Peyer's patch (tissue), 4 donors: ENCODE data around the gene HSPB6. TPM values are rescaled to one million over a fixed set of nuclear protein-coding genes. Genes with fewer than 3 reads are reported as not detected.

Experiments used
- DNase-seq, 3 donors: peaks; one replicate each; pipeline ENCODE4 v3.0.0-alpha.2; 2017 to 2019
- H3K27ac ChIP-seq, 4 donors: fragments of 200-600 bp; sonication (generic); one replicate each; pipeline ENCODE4 v1.5.1; 2016 to 2019
- H3K27me3 ChIP-seq, 2 donors: fragments of 200-600 bp; sonication (generic); one replicate each; pipeline ENCODE4 v1.5.1; 2019
- H3K36me3 ChIP-seq, 3 donors: fragments of 200-600 bp; sonication (generic); one replicate each; pipeline ENCODE4 v1.5.1; 2016 to 2019
- H3K4me1 ChIP-seq, 4 donors: fragments of 200-600 bp; sonication (generic); one replicate each; pipeline ENCODE4 v1.5.1; 2016 to 2019
- H3K4me3 ChIP-seq, 4 donors: fragments of 200-600 bp; sonication (generic); 1 replicate in 3 of 4; 2 replicates in 1 of 4; pipeline ENCODE4 v1.5.1; 2016 to 2019; ENCODE audit warnings: mild to moderate bottlenecking in 1 of 4
- H3K9me3 ChIP-seq, 4 donors: fragments of 200-600 bp; sonication (generic); one replicate each; pipeline ENCODE4 v1.5.1; 2016 to 2019; ENCODE audit warnings: mild to moderate bottlenecking in 1 of 4
- CTCF ChIP-seq, 6 experiments: fragments of 450-650 bp in 4 of 6; fragments of 200-600 bp in 2 of 6; sonication (generic) in 1 of 6; IDR thresholded peaks; one replicate each; pipeline ENCODE4 v1.5.1; 2017 to 2019; ENCODE audit warnings: antibody characterized with exemption in 6 of 6, mild to moderate bottlenecking in 3 of 6, moderate library complexity in 1 of 6
- POLR2A ChIP-seq, 2 donors: fragments of 450-650 bp; IDR thresholded peaks; one replicate each; pipeline ENCODE4 v1.5.1; 2017; ENCODE audit warnings: antibody characterized with exemption in 2 of 2, mild to moderate bottlenecking in 2 of 2, moderate library complexity in 2 of 2
- total RNA-seq, 4 donors: library from RNA; depleted of rRNA; stranded (reverse); fragments of >200 nt; gene quantifications; one replicate each; pipeline ENCODE4 v1.1.0, GENCODE V29; 2016

The HSPB6 gene
- total RNA-seq, 4 donors from 2014 or later: 9.2 to 19.8 (median 13.6) TPM

- Histone ChIP-seq H3K4me3 (peak overlapping the region in 2 of 4 donors; percentile 12 to 40), H3K27me3 (no peaks in the 10 kb centered on the region), H3K27ac (peak overlapping the region in 2 of 4 donors; percentile 69 to 93), H3K4me1 (peaks cover 0 to 15% (median 9%) of the 10 kb centered on the region in 4 donors), H3K9me3 (no peaks in the 10 kb centered on the region), H3K36me3 (no peaks in the 10 kb centered on the region)
- DNase-seq: no peak
- TF ChIP-seq POLR2A (IDR thresholded peaks at IDR 0.05) (no peak), CTCF (IDR thresholded peaks at IDR 0.05) (no peak)
Observed at GRCh38 chr19:35713506-35713850, 43.4 kb downstream of the HSPB6 start.

DNA sequence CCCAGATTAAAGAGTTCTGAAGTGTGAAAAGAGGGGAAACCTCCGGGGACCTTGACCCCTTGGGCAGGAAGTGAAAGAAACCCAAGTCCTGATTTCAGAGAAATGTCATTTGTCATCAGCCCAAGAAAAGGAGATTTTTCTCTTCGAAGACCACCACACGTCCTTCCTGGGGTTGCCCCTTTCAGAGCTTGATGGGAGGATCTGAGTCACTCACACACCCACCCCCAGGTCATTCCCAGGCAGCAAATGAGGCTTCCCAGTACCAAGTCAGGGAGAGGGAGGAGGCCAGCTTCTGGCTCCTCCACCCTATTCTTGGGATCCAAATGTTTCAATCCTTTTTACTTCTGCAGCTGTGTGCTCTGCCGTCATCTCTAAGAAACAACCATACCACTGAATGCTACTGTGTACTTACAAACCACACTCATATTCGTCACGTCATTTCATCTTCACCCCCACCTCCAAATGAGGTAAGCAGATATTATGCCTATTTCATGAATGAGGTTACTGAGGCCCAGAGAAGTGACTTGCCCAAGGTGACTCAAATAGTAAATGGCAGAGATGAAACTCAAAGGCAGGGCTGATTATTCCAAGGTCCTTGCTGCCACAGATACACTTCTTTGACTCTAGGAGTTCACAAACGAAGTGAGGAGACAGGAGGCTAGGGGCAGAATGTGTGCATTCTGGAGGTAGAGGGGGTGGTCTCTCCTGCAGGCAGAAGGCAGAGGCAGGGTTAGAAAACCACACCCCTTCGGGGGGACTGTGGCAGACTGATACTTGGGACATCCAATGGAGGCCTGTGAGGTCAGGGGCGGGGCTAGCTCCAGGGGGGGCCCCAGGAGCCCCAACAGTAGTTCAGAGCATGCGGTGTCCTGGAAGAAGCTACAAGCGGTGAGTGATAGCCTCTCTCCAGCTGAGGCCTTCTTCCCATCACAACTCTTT, 44.0 kb downstream of the HSPB6 start:
- Histone ChIP-seq H3K27me3 (no peaks in the 10 kb centered on the region), H3K36me3 (no peaks in the 10 kb centered on the region), H3K9me3 (no peaks in the 10 kb centered on the region), H3K27ac (peak overlapping the region in 3 of 4 donors; percentile 20 to 93 (median 69)), H3K4me3 (peak overlapping the region in 2 of 4 donors; percentile 12 to 40), H3K4me1 (peaks cover 0 to 15% (median 9%) of the 10 kb centered on the region in 4 donors)
- no peak for TF ChIP-seq POLR2A (IDR thresholded peaks at IDR 0.05)
- TF ChIP-seq CTCF (IDR thresholded peaks at IDR 0.05): no peak
- DNase-seq: peak in 2 of 3 donors; percentile 82 to 86

- peak in 1 of 3 donors; percentile 41 for DNase-seq
- H3K4me1 ChIP-seq: peaks cover 0 to 10% (median 7%) of the 10 kb centered on the region in 4 donors
- H3K27ac ChIP-seq: peak overlapping the region in 2 of 4 donors; percentile 69 to 93
- H3K9me3 ChIP-seq: no peaks in the 10 kb centered on the region
- no peaks in the 10 kb centered on the region for H3K27me3 ChIP-seq
- H3K4me3 ChIP-seq: no peak overlapping the region
- TF ChIP-seq POLR2A (IDR thresholded peaks at IDR 0.05) (no peak), CTCF (IDR thresholded peaks at IDR 0.05) (no peak)
- H3K36me3 ChIP-seq: no peaks in the 10 kb centered on the region
Observed at GRCh38 chr19:35710784-35711723, 45.8 kb downstream of the HSPB6 start.

GRCh38 chr19:35708391-35708790, 48.4 kb downstream of the HSPB6 start:
- H3K9me3 ChIP-seq: no peaks in the 10 kb centered on the region
- H3K27me3 ChIP-seq: no peaks in the 10 kb centered on the region
- H3K4me1 ChIP-seq: no peaks in the 10 kb centered on the region
- H3K27ac ChIP-seq: no peak overlapping the region
- TF ChIP-seq CTCF (IDR thresholded peaks at IDR 0.05) (no peak), POLR2A (IDR thresholded peaks at IDR 0.05) (no peak)
- H3K36me3 ChIP-seq: no peaks in the 10 kb centered on the region
- no peak for DNase-seq
- no peak overlapping the region for H3K4me3 ChIP-seq

Other genes with a start within 250 kb of the HSPB6 start
- 10 to 100 TPM in 2 of 4 donors, 1 to 10 TPM in 1, not detected in 1; 1.9 to 29.7 (median 10.7) TPM for gene DMKN, start 243.4 kb downstream of the HSPB6 start, total RNA-seq
- 1 to 10 TPM in 1 of 4 donors, not detected in 3; 1.0 TPM for gene SBSN, start 228.7 kb downstream of the HSPB6 start, total RNA-seq
- under 1 TPM in 1 of 4 donors, not detected in 3; 0.54 TPM for gene GAPDHS, start 223.6 kb downstream of the HSPB6 start, total RNA-seq
- 10 to 100 TPM; 34.9 to 59.4 (median 50.9) TPM for gene TMEM147, start 211.4 kb downstream of the HSPB6 start, total RNA-seq
- not detected for gene ATP4A, start 193.4 kb downstream of the HSPB6 start, total RNA-seq
- gene PMIS2, start 170.9 kb downstream of the HSPB6 start, total RNA-seq: not detected
- 10 to 100 TPM in 2 of 4 donors, 1 to 10 TPM in 2; 2.8 to 42.9 (median 8.3) TPM for gene HAUS5, start 144.3 kb downstream of the HSPB6 start, total RNA-seq
- 10 to 100 TPM; 57.3 to 64.4 (median 63.1) TPM for gene RBM42, start 128.0 kb downstream of the HSPB6 start, total RNA-seq
- 1 to 10 TPM in 2 of 4 donors, not detected in 2; 1.6 to 1.8 TPM for gene ETV2, start 115.3 kb downstream of the HSPB6 start, total RNA-seq
- gene COX6B1, start 108.7 kb downstream of the HSPB6 start, total RNA-seq: 100 to 1,000 TPM; 462 to 930 (median 787) TPM
- not detected for gene UPK1A, start 90.5 kb downstream of the HSPB6 start, total RNA-seq
- gene ZBTB32, start 52.5 kb downstream of the HSPB6 start, total RNA-seq: 1 to 10 TPM in 1 of 4 donors, not detected in 3; 2.5 TPM
- gene KMT2B, start 39.0 kb downstream of the HSPB6 start, total RNA-seq: 10 to 100 TPM; 27.8 to 62.6 (median 41.9) TPM
- 10 to 100 TPM in 3 of 4 donors, 1 to 10 TPM in 1; 8.3 to 14.2 (median 12.3) TPM for gene IGFLR1, start 14.6 kb downstream of the HSPB6 start, total RNA-seq
- 10 to 100 TPM; 14.5 to 70.5 (median 34.6) TPM for gene U2AF1L4, start 11.6 kb downstream of the HSPB6 start, total RNA-seq
- 10 to 100 TPM in 3 of 4 donors, 1 to 10 TPM in 1; 8.3 to 48.2 (median 40.6) TPM for gene PSENEN, start 11.4 kb downstream of the HSPB6 start, total RNA-seq
- gene LIN37, start 8.5 kb downstream of the HSPB6 start, total RNA-seq: 10 to 100 TPM; 11.6 to 30.5 (median 20.2) TPM
- 10 to 100 TPM in 3 of 4 donors, 1 to 10 TPM in 1; 6.0 to 36.8 (median 27.2) TPM for gene PROSER3, start 1.1 kb upstream of the HSPB6 start, total RNA-seq
- gene ARHGAP33, start 18.5 kb upstream of the HSPB6 start, total RNA-seq: 100 to 1,000 TPM in 1 of 4 donors, 10 to 100 TPM in 2, 1 to 10 TPM in 1; 8.6 to 166 (median 20.0) TPM
- not detected for gene PRODH2, start 55.8 kb upstream of the HSPB6 start, total RNA-seq
- gene NPHS1, start 95.5 kb upstream of the HSPB6 start, total RNA-seq: not detected
- gene KIRREL2, start 99.9 kb upstream of the HSPB6 start, total RNA-seq: 1 to 10 TPM in 1 of 4 donors, not detected in 3; 1.7 TPM
- gene APLP1, start 111.5 kb upstream of the HSPB6 start, total RNA-seq: 1 to 10 TPM in 3 of 4 donors, under 1 TPM in 1; 0.53 to 8.3 (median 1.7) TPM
- gene NFKBID, start 143.5 kb upstream of the HSPB6 start, total RNA-seq: 10 to 100 TPM in 3 of 4 donors, 1 to 10 TPM in 1; 8.4 to 38.0 (median 23.6) TPM
- 1 to 10 TPM in 1 of 4 donors, not detected in 3; 9.7 TPM for gene HCST, start 145.5 kb upstream of the HSPB6 start, total RNA-seq
- gene TYROBP, start 151.3 kb upstream of the HSPB6 start, total RNA-seq: 10 to 100 TPM in 3 of 4 donors, 1 to 10 TPM in 1; 4.2 to 56.1 (median 20.2) TPM
- 10 to 100 TPM in 3 of 4 donors, 1 to 10 TPM in 1; 8.3 to 34.4 (median 22.1) TPM for gene LRFN3, start 179.3 kb upstream of the HSPB6 start, total RNA-seq
- 10 to 100 TPM; 15.7 to 48.0 (median 39.1) TPM for gene SDHAF1, start 238.2 kb upstream of the HSPB6 start, total RNA-seq